Osteoblast (primary cell): ENCODE data around the gene ZFP36L2. TPM values are rescaled to one million over a fixed set of nuclear protein-coding genes. Genes with fewer than 3 reads are reported as not detected.

Experiments
- DNase-seq: peaks from one replicate; pipeline ENCODE4 v3.0.0; 2011; ENCODE audit warnings: low spot score, mixed read lengths; ENCODE audit not compliant: insufficient read length; ENCODE audit errors: missing footprints
- H2AFZ ChIP-seq: 2 replicates; pipeline ENCODE4 v1.6.0; 2011; ENCODE audit warnings: mild to moderate bottlenecking, low read length
- H3K27ac ChIP-seq: 2 replicates; pipeline ENCODE4 v1.5.1; 2011; ENCODE audit warnings: mild to moderate bottlenecking, low read depth, low read length, moderate library complexity
- H3K27me3 ChIP-seq: 2 replicates; pipeline ENCODE4 v1.6.0; 2012; ENCODE audit warnings: mild to moderate bottlenecking, control low read depth, inconsistent platforms, low read length, moderate library complexity; ENCODE audit not compliant: insufficient read depth
- H3K36me3 ChIP-seq: 2 replicates; pipeline ENCODE4 v1.5.1; 2011; ENCODE audit warnings: mild to moderate bottlenecking, low read length, control low read depth, moderate library complexity; ENCODE audit not compliant: insufficient read depth
- H3K4me1 ChIP-seq: 2 replicates; pipeline ENCODE4 v1.5.1; 2011; ENCODE audit warnings: mild to moderate bottlenecking, low read length, control low read depth, moderate library complexity; ENCODE audit not compliant: insufficient read depth
- H3K4me2 ChIP-seq: 2 replicates; pipeline ENCODE4 v1.6.0; 2011; ENCODE audit warnings: mild to moderate bottlenecking, low read length; ENCODE audit not compliant: insufficient read depth
- H3K4me3 ChIP-seq: fragments of 200-600 bp; sonication (generic); 3 replicates; pipeline ENCODE4 v1.5.1; 2012; ENCODE audit warnings: mild to moderate bottlenecking, low read length, inconsistent platforms; ENCODE audit not compliant: insufficient read depth
- H3K79me2 ChIP-seq: 2 replicates; pipeline ENCODE4 v1.6.0; 2012; ENCODE audit warnings: mild to moderate bottlenecking, low read length, control low read depth, inconsistent platforms; ENCODE audit not compliant: insufficient read depth
- H3K9me3 ChIP-seq: 2 replicates; pipeline ENCODE4 v1.5.1; 2011; ENCODE audit warnings: low read depth, low read length, control low read depth
- H4K20me1 ChIP-seq: 2 replicates; pipeline ENCODE4 v1.6.0; 2012; ENCODE audit warnings: mild to moderate bottlenecking, low read length, control low read depth; ENCODE audit not compliant: insufficient read depth
- total RNA-seq: library from RNA; depleted of rRNA; stranded (reverse); fragments of >200 nt; gene quantifications from 2 replicates; pipeline ENCODE4 v1.2.3, GENCODE V29; 2012
- TF ChIP-seq, protein P1 (sequence below): IDR thresholded peaks from 2 replicates; pipeline ENCODE4 v1.5.1; 2011; ENCODE audit warnings: mild to moderate bottlenecking, low read depth, low read length, moderate library complexity; ENCODE audit errors: extremely low read depth

Gene ZFP36L2
- total RNA-seq, 1 donor, result 15.6 TPM

GRCh38 chr2:43270930-43271615, 44.7 kb upstream of the ZFP36L2 start:
- H3K4me3 ChIP-seq, result no peak overlapping the region
- H4K20me1 ChIP-seq, result peaks cover 4% of the 10 kb centered on the region
- no peak overlapping the region for H3K4me2 ChIP-seq
- no peaks in the 10 kb centered on the region for H3K27me3 ChIP-seq
- TF ChIP-seq, protein P1, sequence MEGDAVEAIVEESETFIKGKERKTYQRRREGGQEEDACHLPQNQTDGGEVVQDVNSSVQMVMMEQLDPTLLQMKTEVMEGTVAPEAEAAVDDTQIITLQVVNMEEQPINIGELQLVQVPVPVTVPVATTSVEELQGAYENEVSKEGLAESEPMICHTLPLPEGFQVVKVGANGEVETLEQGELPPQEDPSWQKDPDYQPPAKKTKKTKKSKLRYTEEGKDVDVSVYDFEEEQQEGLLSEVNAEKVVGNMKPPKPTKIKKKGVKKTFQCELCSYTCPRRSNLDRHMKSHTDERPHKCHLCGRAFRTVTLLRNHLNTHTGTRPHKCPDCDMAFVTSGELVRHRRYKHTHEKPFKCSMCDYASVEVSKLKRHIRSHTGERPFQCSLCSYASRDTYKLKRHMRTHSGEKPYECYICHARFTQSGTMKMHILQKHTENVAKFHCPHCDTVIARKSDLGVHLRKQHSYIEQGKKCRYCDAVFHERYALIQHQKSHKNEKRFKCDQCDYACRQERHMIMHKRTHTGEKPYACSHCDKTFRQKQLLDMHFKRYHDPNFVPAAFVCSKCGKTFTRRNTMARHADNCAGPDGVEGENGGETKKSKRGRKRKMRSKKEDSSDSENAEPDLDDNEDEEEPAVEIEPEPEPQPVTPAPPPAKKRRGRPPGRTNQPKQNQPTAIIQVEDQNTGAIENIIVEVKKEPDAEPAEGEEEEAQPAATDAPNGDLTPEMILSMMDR, result peak; percentile 27
- DNase-seq, result no peak
- H2AFZ ChIP-seq, result no peak overlapping the region
- H3K4me1 ChIP-seq, result peaks cover 34% of the 10 kb centered on the region
- H3K79me2 ChIP-seq, result no peaks in the 10 kb centered on the region
- no peak overlapping the region for H3K27ac ChIP-seq
- no peaks in the 10 kb centered on the region for H3K36me3 ChIP-seq
- H3K9me3 ChIP-seq, result no peaks in the 10 kb centered on the region

GRCh38 chr2:43270461-43270860, 44.1 kb upstream of the ZFP36L2 start:
- Histone ChIP-seq H3K36me3 (no peaks in the 10 kb centered on the region), H3K9me3 (no peaks in the 10 kb centered on the region), H3K4me1 (peaks cover 36% of the 10 kb centered on the region), H3K4me2 (no peak overlapping the region), H3K27me3 (no peaks in the 10 kb centered on the region), H2AFZ (no peak overlapping the region), H3K79me2 (no peaks in the 10 kb centered on the region), H4K20me1 (peaks cover 4% of the 10 kb centered on the region), H3K27ac (peak overlapping the region; percentile 75), H3K4me3 (no peak overlapping the region)
- DNase-seq, result no peak
- TF ChIP-seq, protein P1, result no peak

GRCh38 chr2:43269706-43270105, 43.3 kb upstream of the ZFP36L2 start:
- Histone ChIP-seq H4K20me1 (peaks cover 4% of the 10 kb centered on the region), H3K27ac (peak overlapping the region; percentile 75), H2AFZ (no peak overlapping the region), H3K27me3 (no peaks in the 10 kb centered on the region), H3K4me2 (peak overlapping the region; percentile 77), H3K4me3 (no peak overlapping the region), H3K79me2 (no peaks in the 10 kb centered on the region), H3K36me3 (no peaks in the 10 kb centered on the region), H3K9me3 (no peaks in the 10 kb centered on the region), H3K4me1 (peaks cover 41% of the 10 kb centered on the region)
- TF ChIP-seq, protein P1, result no peak
- peak; percentile 93 for DNase-seq

GRCh38 chr2:43269074-43269572, 42.7 kb upstream of the ZFP36L2 start:
- Histone ChIP-seq H3K79me2 (no peaks in the 10 kb centered on the region), H3K4me3 (peak overlapping the region; percentile 35), H3K4me2 (peak overlapping the region; percentile 77), H3K36me3 (no peaks in the 10 kb centered on the region), H4K20me1 (peaks cover 4% of the 10 kb centered on the region), H3K9me3 (no peaks in the 10 kb centered on the region), H2AFZ (no peak overlapping the region), H3K4me1 (peaks cover 41% of the 10 kb centered on the region), H3K27me3 (no peaks in the 10 kb centered on the region), H3K27ac (peak overlapping the region; percentile 75)
- DNase-seq, result peak; percentile 93
- TF ChIP-seq, protein P1, result peak; percentile 31
